Ovary (tissue), 3 donors: ENCODE measurements around the gene TBC1D8.

ENCODE experiments used
- CTCF ChIP-seq, 3 donors: fragments of 450-650 bp in 2 of 3; fragments of 200-600 bp in 1 of 3; IDR thresholded peaks; one replicate each; pipeline versions ENCODE4 v1.5.1 to v1.8.0; 2016 to 2022; ENCODE audit warnings: antibody characterized with exemption in 3 of 3, mild to moderate bottlenecking in 1 of 3
- EP300 ChIP-seq: sonication (generic); formaldehyde crosslinking; IDR thresholded peaks from one replicate; pipeline ENCODE4 v1.6.1; 2017; ENCODE audit warnings: antibody characterized with exemption
- POLR2A ChIP-seq: fragments of 450-650 bp; IDR thresholded peaks from one replicate; pipeline ENCODE4 v1.6.1; 2017; ENCODE audit warnings: antibody characterized with exemption, mild to moderate bottlenecking, moderate library complexity
- donor health status: DM: no; HTN: no; CAD: no.

DNA sequence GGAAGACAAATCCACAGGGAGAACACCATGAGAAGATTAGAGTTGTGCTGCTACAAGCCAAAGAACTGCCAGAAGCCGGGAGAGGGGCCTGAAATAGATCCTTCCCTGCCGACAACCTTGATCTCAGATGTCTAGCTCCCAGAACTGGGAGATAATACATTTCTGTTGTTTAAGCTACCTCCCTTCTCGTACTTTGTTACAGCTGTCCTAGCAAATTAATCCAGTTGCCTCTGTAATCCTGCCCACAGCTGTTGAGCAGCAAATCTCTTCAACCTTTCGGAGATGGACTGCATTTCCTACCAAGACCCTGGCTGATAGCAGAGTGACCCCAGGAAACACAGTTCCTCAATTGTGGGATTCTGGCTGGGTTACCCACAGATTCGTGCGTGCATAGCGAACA is 2.6 kb upstream of the TBC1D8 start:
- TF ChIP-seq CTCF (IDR thresholded peaks at IDR 0.05) (no peak), POLR2A (no peak), EP300 (no peak)
